Endometrial microvascular endothelial cells (primary cell): Measurements from ENCODE around the gene ODC1. TPM values are rescaled to one million over a fixed set of nuclear protein-coding genes. Genes with fewer than 3 reads are reported as not detected.

ENCODE experiments used
- in situ Hi-C: cut with HindIII; loops from 2 replicates; pipeline ENCODE4 v1.10.0; 2017; ENCODE audit warnings: low sequenced_read_pairs, low pct_unique_long_range_greater_than_20kb; ENCODE audit errors: inconsistent ontology term
- total RNA-seq: library from RNA; depleted of rRNA; stranded (reverse); fragments of >200 nt; gene quantifications from one replicate; pipeline ENCODE4 v1.2.3, GENCODE V29; 2015; ENCODE audit errors: inconsistent ontology term

Gene ODC1
- total RNA-seq, 1 donor from 2014 or later: 257 TPM

- in situ Hi-C loops: loop anchor here (25.0 kb wide), 1 partner anchor 328 kb away; the partner anchor contains the start of gene RRM2
Measured at GRCh38 chr2:10439971-10440370, 8.2 kb downstream of the ODC1 start.

- in situ Hi-C loops: loop anchor here (25.0 kb wide), 1 partner anchor 327 kb away; the partner anchor contains the start of gene RRM2
Measured at GRCh38 chr2:10439185-10439879, 8.8 kb downstream of the ODC1 start.

GRCh38 chr2:10438688-10439087 lies 9.4 kb downstream of the ODC1 start:
- in situ Hi-C loops: loop anchor here (25.0 kb wide), 1 partner anchor 326 kb away; the partner anchor contains the start of gene RRM2

- in situ Hi-C loops: loop anchor here (25.0 kb wide), 1 partner anchor 326 kb away; the partner anchor contains the start of gene RRM2
Measured at GRCh38 chr2:10437806-10438205, 10.3 kb downstream of the ODC1 start.

- in situ Hi-C loops: loop anchor here (25.0 kb wide), 1 partner anchor 324 kb away; the partner anchor contains the start of gene RRM2
Measured at GRCh38 chr2:10436583-10437110, 11.5 kb downstream of the ODC1 start.

- in situ Hi-C loops: loop anchor here (25.0 kb wide), 1 partner anchor 324 kb away; the partner anchor contains the start of gene RRM2
Measured at GRCh38 chr2:10435820-10436204, 12.3 kb downstream of the ODC1 start.

- in situ Hi-C loops: loop anchor here (25.0 kb wide), 1 partner anchor 323 kb away; the partner anchor contains the start of gene RRM2
Measured at GRCh38 chr2:10434886-10435819, 13.0 kb downstream of the ODC1 start.

GRCh38 chr2:10433947-10434885 lies 13.9 kb downstream of the ODC1 start:
- in situ Hi-C loops: loop anchor here (25.0 kb wide), 1 partner anchor 322 kb away; the partner anchor contains the start of gene RRM2

- in situ Hi-C loops: loop anchor here (25.0 kb wide), 1 partner anchor 321 kb away; the partner anchor contains the start of gene RRM2
Measured at GRCh38 chr2:10433264-10433946, 14.7 kb downstream of the ODC1 start.

- in situ Hi-C loops: loop anchor here (25.0 kb wide), 1 partner anchor 320 kb away; the partner anchor contains the start of gene RRM2
Measured at GRCh38 chr2:10432311-10433181, 15.6 kb downstream of the ODC1 start.

GRCh38 chr2:10431797-10432196 lies 16.3 kb downstream of the ODC1 start:
- in situ Hi-C loops: loop anchor here (25.0 kb wide), 1 partner anchor 319 kb away; the partner anchor contains the start of gene RRM2

GRCh38 chr2:10430886-10431622 lies 17.1 kb downstream of the ODC1 start:
- in situ Hi-C loops: loop anchor here (25.0 kb wide), 1 partner anchor 319 kb away; the partner anchor contains the start of gene RRM2

GRCh38 chr2:10428924-10429323 lies 19.2 kb downstream of the ODC1 start:
- in situ Hi-C loops: loop anchor here (25.0 kb wide), 1 partner anchor 317 kb away; the partner anchor contains the start of gene RRM2

- in situ Hi-C loops: loop anchor here (25.0 kb wide), 1 partner anchor 316 kb away; the partner anchor contains the start of gene RRM2
Measured at GRCh38 chr2:10428355-10428754, 19.8 kb downstream of the ODC1 start.

GRCh38 chr2:10427618-10427949 lies 20.5 kb downstream of the ODC1 start:
- in situ Hi-C loops: loop anchor here (25.0 kb wide), 1 partner anchor 315 kb away; the partner anchor contains the start of gene RRM2
